Mesendoderm (in vitro differentiated cells): ENCODE data around the gene SPDYE18.
"Not testable (repeated sequence)": the region's sequence is repeated elsewhere in the genome, so short reads cannot be mapped to it uniquely, and the experiment has no call there.

Source experiments
- DNase-seq: peaks from one replicate; pipeline ENCODE4 v3.0.0; 2013
- H2AK5ac ChIP-seq: 2 replicates; pipeline ENCODE4 v1.6.1; 2013; ENCODE audit warnings: low read length, inconsistent platforms
- H2BK120ac ChIP-seq: 2 replicates; pipeline ENCODE4 v1.6.1; 2013; ENCODE audit warnings: low read depth, mild to moderate bottlenecking, low read length, moderate library complexity, mixed read lengths
- H2BK15ac ChIP-seq: replicated peaks from 2 replicates; pipeline ENCODE4 v1.6.1; 2013; ENCODE audit warnings: low read depth, mild to moderate bottlenecking, moderate library complexity
- H2BK5ac ChIP-seq: 2 replicates; pipeline ENCODE4 v1.6.1; 2013; ENCODE audit warnings: low read length, inconsistent platforms
- H3K18ac ChIP-seq: 2 replicates; pipeline ENCODE4 v1.6.1; 2013; ENCODE audit warnings: mild to moderate bottlenecking, low read length, mixed read lengths
- H3K23ac ChIP-seq: one replicate; pipeline ENCODE4 v1.6.1; 2013; ENCODE audit warnings: low read length
- H3K27ac ChIP-seq: 2 replicates; pipeline ENCODE4 v1.5.1; 2013; ENCODE audit warnings: low read depth, mild to moderate bottlenecking, inconsistent platforms, low read length, moderate library complexity
- H3K27me3 ChIP-seq: 2 replicates; pipeline ENCODE4 v1.6.1; 2013; ENCODE audit warnings: low read length, control low read depth, mild to moderate bottlenecking, inconsistent platforms; ENCODE audit not compliant: insufficient read depth, poor library complexity
- H3K36me3 ChIP-seq: 2 replicates; pipeline ENCODE4 v1.6.1; 2013; ENCODE audit warnings: low read length, inconsistent platforms; ENCODE audit not compliant: control insufficient read depth, insufficient read depth
- H3K4ac ChIP-seq: one replicate; pipeline ENCODE4 v1.6.1; 2013; ENCODE audit warnings: low read depth, mild to moderate bottlenecking, low read length, moderate library complexity
- H3K4me1 ChIP-seq: 2 replicates; pipeline ENCODE4 v1.6.1; 2013; ENCODE audit warnings: low read depth, low read length, inconsistent platforms; ENCODE audit not compliant: control insufficient read depth
- H3K4me2 ChIP-seq: 2 replicates; pipeline ENCODE4 v1.6.1; 2013; ENCODE audit warnings: low read length
- H3K4me3 ChIP-seq: 2 replicates; pipeline ENCODE4 v1.5.1; 2013; ENCODE audit warnings: mild to moderate bottlenecking, low read length
- H3K56ac ChIP-seq: one replicate; pipeline ENCODE4 v1.6.1; 2013; ENCODE audit warnings: low read length
- H3K79me1 ChIP-seq: 2 replicates; pipeline ENCODE4 v1.6.1; 2013; ENCODE audit warnings: low read length, inconsistent platforms
- H3K79me2 ChIP-seq: 2 replicates; pipeline ENCODE4 v1.6.1; 2013; ENCODE audit warnings: mild to moderate bottlenecking, low read length; ENCODE audit not compliant: control insufficient read depth, insufficient read depth
- H3K9ac ChIP-seq: 2 replicates; pipeline ENCODE4 v1.6.1; 2013; ENCODE audit warnings: low read length, inconsistent platforms
- H4K5ac ChIP-seq: one replicate; pipeline ENCODE4 v1.6.1; 2013; ENCODE audit warnings: low read length
- H4K8ac ChIP-seq: one replicate; pipeline ENCODE4 v1.6.1; 2013; ENCODE audit warnings: low read depth, mild to moderate bottlenecking, control low read depth, low read length, moderate library complexity
- WGBS: extraction: QIAGEN DNeasy Blood & Tissue Kit; methylation state at CpG from one replicate; pipeline ENCODE4 v1.1.7; 2013; ENCODE audit warnings: low lambda C conversion rate, missing lambda C conversion rate; ENCODE audit not compliant: insufficient coverage; ENCODE audit errors: extremely low coverage; 5-methylcytosine and 5-hydroxymethylcytosine counted together

The SPDYE18 gene

GRCh38 chr7:77026349-77026748 is 36.0 kb downstream of the SPDYE18 start:
- WGBS: no CpG with 5 or more reads among the region's 10 CpGs
- H4K8ac ChIP-seq, DNase-seq, H2BK15ac ChIP-seq, H3K4me2 ChIP-seq, H2BK120ac ChIP-seq, H4K5ac ChIP-seq, H2BK5ac ChIP-seq, H3K56ac ChIP-seq, H3K79me1 ChIP-seq, H3K18ac ChIP-seq, H3K79me2 ChIP-seq, H3K23ac ChIP-seq, H3K4me3 ChIP-seq, H3K9ac ChIP-seq, H3K4ac ChIP-seq, H2AK5ac ChIP-seq, H3K36me3 ChIP-seq, H3K27ac ChIP-seq, H3K27me3 ChIP-seq, H3K4me1 ChIP-seq: not testable (repeated sequence)

GRCh38 chr7:77010074-77010680 is 52.2 kb downstream of the SPDYE18 start:
- H3K36me3 ChIP-seq, H4K5ac ChIP-seq, H3K18ac ChIP-seq, H2AK5ac ChIP-seq, H3K56ac ChIP-seq, H3K9ac ChIP-seq, H3K4me1 ChIP-seq, H2BK120ac ChIP-seq, H3K79me1 ChIP-seq, H3K4me3 ChIP-seq, H2BK15ac ChIP-seq, H3K4me2 ChIP-seq, H3K79me2 ChIP-seq, H2BK5ac ChIP-seq, H3K27ac ChIP-seq, H3K27me3 ChIP-seq, H3K23ac ChIP-seq, H4K8ac ChIP-seq, H3K4ac ChIP-seq: not testable (repeated sequence)
- no CpG with 5 or more reads among the region's 16 CpGs for WGBS
- peak; percentile 53 for DNase-seq

GRCh38 chr7:77008000-77008399 is 54.4 kb downstream of the SPDYE18 start:
- H4K5ac ChIP-seq, H3K27ac ChIP-seq, H3K36me3 ChIP-seq, H4K8ac ChIP-seq, H3K56ac ChIP-seq, H3K79me2 ChIP-seq, H2AK5ac ChIP-seq, H3K79me1 ChIP-seq, H3K4me1 ChIP-seq, H2BK120ac ChIP-seq, H3K18ac ChIP-seq, H2BK5ac ChIP-seq, H3K4ac ChIP-seq, H2BK15ac ChIP-seq, H3K4me3 ChIP-seq, H3K23ac ChIP-seq, DNase-seq, H3K4me2 ChIP-seq, H3K27me3 ChIP-seq, H3K9ac ChIP-seq: not testable (repeated sequence)
- WGBS: no CpG with 5 or more reads among the region's 10 CpGs

- not testable (repeated sequence) for H2BK15ac ChIP-seq, H3K79me2 ChIP-seq, H2BK120ac ChIP-seq, DNase-seq, H4K5ac ChIP-seq, H3K27ac ChIP-seq, H3K4me3 ChIP-seq, H3K4me1 ChIP-seq, H4K8ac ChIP-seq, H3K4me2 ChIP-seq, H3K9ac ChIP-seq, H2BK5ac ChIP-seq, H3K79me1 ChIP-seq, H3K56ac ChIP-seq, H3K27me3 ChIP-seq, H3K23ac ChIP-seq, H3K36me3 ChIP-seq, H3K18ac ChIP-seq, H2AK5ac ChIP-seq, H3K4ac ChIP-seq
- WGBS: no CpG with 5 or more reads among the region's 22 CpGs
Measured at GRCh38 chr7:77006127-77007110, 55.9 kb downstream of the SPDYE18 start.

GRCh38 chr7:77005461-77006057 is 56.8 kb downstream of the SPDYE18 start:
- WGBS: no CpG with 5 or more reads among the region's 27 CpGs
- not testable (repeated sequence) for H3K36me3 ChIP-seq, H3K4me2 ChIP-seq, H3K56ac ChIP-seq, H2BK15ac ChIP-seq, H4K5ac ChIP-seq, H3K27ac ChIP-seq, H3K79me1 ChIP-seq, H2BK120ac ChIP-seq, H3K9ac ChIP-seq, H3K4me3 ChIP-seq, H3K4me1 ChIP-seq, H4K8ac ChIP-seq, H3K4ac ChIP-seq, DNase-seq, H3K79me2 ChIP-seq, H3K23ac ChIP-seq, H3K27me3 ChIP-seq, H2BK5ac ChIP-seq, H2AK5ac ChIP-seq, H3K18ac ChIP-seq
